Measurements from ENCODE around the gene SLC36A2. TPM values are rescaled to one million over a fixed set of nuclear protein-coding genes. Genes with fewer than 3 reads are reported as not detected.

The SLC36A2 gene
- total and polyA plus RNA-seq, 2 donors (not counting 1 experiment from before 2014, with no cell fraction given): not detected

DNA sequence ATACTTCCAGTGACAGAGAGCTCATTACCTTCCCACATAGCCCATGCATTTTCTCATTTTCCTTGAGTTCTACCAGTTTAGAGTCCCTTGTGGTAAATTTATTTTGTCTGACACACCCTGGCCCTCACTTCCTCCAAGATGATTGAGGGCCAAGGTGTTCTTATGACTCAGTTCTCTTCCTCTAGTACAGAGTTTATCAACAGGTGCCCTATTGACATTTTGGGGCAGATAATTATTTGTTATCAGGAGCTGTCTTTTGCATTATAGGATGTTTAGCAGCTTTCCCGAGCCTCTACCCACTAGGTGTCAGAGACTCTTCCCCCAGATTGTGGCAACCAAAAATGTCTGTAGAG is 50.9 kb downstream of the SLC36A2 start:
- no peak overlapping the region for H3K9ac ChIP-seq (ENCODE audit: insufficient read depth, low read length)
- no peak overlapping the region for H3K27ac ChIP-seq (ENCODE audit: insufficient read depth, low read length)
- H2AFZ ChIP-seq (ENCODE audit: low read length): no peak overlapping the region
- no peaks in the 10 kb centered on the region for H4K20me1 ChIP-seq (ENCODE audit: control insufficient read depth, extremely low read depth, insufficient read depth, low read length)
- TF ChIP-seq, protein P1, sequence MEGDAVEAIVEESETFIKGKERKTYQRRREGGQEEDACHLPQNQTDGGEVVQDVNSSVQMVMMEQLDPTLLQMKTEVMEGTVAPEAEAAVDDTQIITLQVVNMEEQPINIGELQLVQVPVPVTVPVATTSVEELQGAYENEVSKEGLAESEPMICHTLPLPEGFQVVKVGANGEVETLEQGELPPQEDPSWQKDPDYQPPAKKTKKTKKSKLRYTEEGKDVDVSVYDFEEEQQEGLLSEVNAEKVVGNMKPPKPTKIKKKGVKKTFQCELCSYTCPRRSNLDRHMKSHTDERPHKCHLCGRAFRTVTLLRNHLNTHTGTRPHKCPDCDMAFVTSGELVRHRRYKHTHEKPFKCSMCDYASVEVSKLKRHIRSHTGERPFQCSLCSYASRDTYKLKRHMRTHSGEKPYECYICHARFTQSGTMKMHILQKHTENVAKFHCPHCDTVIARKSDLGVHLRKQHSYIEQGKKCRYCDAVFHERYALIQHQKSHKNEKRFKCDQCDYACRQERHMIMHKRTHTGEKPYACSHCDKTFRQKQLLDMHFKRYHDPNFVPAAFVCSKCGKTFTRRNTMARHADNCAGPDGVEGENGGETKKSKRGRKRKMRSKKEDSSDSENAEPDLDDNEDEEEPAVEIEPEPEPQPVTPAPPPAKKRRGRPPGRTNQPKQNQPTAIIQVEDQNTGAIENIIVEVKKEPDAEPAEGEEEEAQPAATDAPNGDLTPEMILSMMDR (conservative IDR thresholded peaks at IDR 0.05 in 1 of 2, IDR thresholded peaks at IDR 0.05 in 1 of 2; ENCODE audit: low read depth in 1 of 2, low read length in 2 of 2): no peak
- TF ChIP-seq EZH2 (IDR thresholded peaks at IDR 0.05; ENCODE audit: low read length, missing control alignments): no peak
- no peak overlapping the region for H3K4me2 ChIP-seq (ENCODE audit: extremely low read depth, insufficient read depth, low read length)
- H3K27me3 ChIP-seq (ENCODE audit: control insufficient read depth, insufficient read depth, low read length): no peaks in the 10 kb centered on the region
- no peak for DNase-seq (ENCODE audit: low read depth in 2 of 2)
- no peak overlapping the region for H3K4me3 ChIP-seq (replicated peaks in 1 of 4; ENCODE audit: control extremely low read depth in 1 of 4, insufficient read depth in 1 of 4, low read depth in 3 of 4, low read length in 4 of 4)
- H3K4me1 ChIP-seq (ENCODE audit: control insufficient read depth, extremely low read depth, insufficient read depth, low read length): no peaks in the 10 kb centered on the region
- H3K79me2 ChIP-seq (ENCODE audit: control insufficient read depth, insufficient read depth, low read length): no peaks in the 10 kb centered on the region
- H3K36me3 ChIP-seq (ENCODE audit: control insufficient read depth, insufficient read depth, low read length): no peaks in the 10 kb centered on the region
- no peaks in the 10 kb centered on the region for H3K9me3 ChIP-seq (ENCODE audit: control insufficient read depth, insufficient read depth, low read depth, low read length)

DNA sequence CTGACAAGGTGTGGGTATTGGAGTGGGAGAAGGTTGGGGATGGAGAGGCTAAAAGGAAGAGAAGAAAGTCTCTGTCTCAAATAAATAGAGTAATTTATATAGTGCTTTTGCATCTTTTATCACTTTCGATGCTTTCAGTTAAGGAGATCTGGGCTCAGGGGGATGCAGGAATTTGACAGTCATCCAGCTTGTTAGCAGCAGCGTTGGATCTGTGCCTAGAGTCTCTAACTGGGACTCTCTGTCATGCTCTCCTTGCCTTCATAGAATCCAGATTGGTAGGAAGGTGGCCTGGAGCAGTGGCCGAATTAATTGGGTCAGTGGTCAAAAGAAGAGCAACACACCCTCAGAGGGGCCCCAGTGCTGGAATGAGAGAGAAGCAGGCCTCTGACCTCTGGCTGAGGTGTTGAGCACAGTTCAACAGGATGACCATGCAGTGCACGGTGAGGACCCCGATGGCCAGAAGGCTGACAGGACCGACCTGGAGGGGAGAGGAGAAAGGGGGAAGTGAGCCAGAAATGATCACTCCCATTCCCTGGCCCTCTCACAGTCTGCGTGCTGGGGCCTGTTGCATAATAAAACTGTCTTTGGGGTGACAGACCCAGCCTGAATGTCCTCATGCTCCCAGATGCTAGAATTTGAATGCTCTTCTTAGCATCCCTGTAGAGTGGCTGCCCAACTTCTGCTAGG is 51.4 kb downstream of the SLC36A2 start:
- DNase-seq (ENCODE audit: low read depth in 2 of 2): no peak
- Histone ChIP-seq H3K79me2 (ENCODE audit: control insufficient read depth, insufficient read depth, low read length) (no peaks in the 10 kb centered on the region), H3K27ac (ENCODE audit: insufficient read depth, low read length) (no peak overlapping the region), H3K9me3 (ENCODE audit: control insufficient read depth, insufficient read depth, low read depth, low read length) (no peaks in the 10 kb centered on the region), H3K27me3 (ENCODE audit: control insufficient read depth, insufficient read depth, low read length) (no peaks in the 10 kb centered on the region), H4K20me1 (ENCODE audit: control insufficient read depth, extremely low read depth, insufficient read depth, low read length) (no peaks in the 10 kb centered on the region), H3K4me3 (replicated peaks in 1 of 4; ENCODE audit: control extremely low read depth in 1 of 4, insufficient read depth in 1 of 4, low read depth in 3 of 4, low read length in 4 of 4) (no peak overlapping the region), H3K4me1 (ENCODE audit: control insufficient read depth, extremely low read depth, insufficient read depth, low read length) (no peaks in the 10 kb centered on the region), H3K36me3 (ENCODE audit: control insufficient read depth, insufficient read depth, low read length) (no peaks in the 10 kb centered on the region), H3K4me2 (ENCODE audit: extremely low read depth, insufficient read depth, low read length) (no peak overlapping the region), H2AFZ (ENCODE audit: low read length) (no peak overlapping the region), H3K9ac (ENCODE audit: insufficient read depth, low read length) (no peak overlapping the region)
- TF ChIP-seq, protein P1 (conservative IDR thresholded peaks at IDR 0.05 in 1 of 2, IDR thresholded peaks at IDR 0.05 in 1 of 2; ENCODE audit: low read depth in 1 of 2, low read length in 2 of 2): no peak
- TF ChIP-seq EZH2 (IDR thresholded peaks at IDR 0.05; ENCODE audit: low read length, missing control alignments): no peak

DNA sequence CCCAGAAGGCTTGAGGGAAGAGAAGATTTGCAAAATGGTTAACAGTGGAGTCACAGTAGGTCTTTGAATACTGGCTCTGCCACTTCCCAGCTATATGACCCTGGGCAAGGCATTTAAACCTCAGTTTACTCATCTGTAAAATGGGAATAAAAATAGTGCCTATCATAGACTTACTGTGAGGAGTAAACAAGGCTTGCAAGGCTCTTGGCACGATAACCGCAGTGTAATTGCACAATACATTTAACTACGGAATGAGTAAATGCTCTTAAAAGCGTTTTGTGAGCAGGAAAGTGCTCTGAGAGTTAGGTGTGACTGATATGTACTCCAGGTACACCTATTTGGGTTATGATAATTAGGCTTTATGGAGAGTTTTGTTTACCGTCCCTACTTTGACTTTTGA is 52.2 kb downstream of the SLC36A2 start:
- TF ChIP-seq, protein P1 (conservative IDR thresholded peaks at IDR 0.05 in 1 of 2, IDR thresholded peaks at IDR 0.05 in 1 of 2; ENCODE audit: low read depth in 1 of 2, low read length in 2 of 2): no peak
- TF ChIP-seq EZH2 (IDR thresholded peaks at IDR 0.05; ENCODE audit: low read length, missing control alignments): no peak
- Histone ChIP-seq H3K79me2 (ENCODE audit: control insufficient read depth, insufficient read depth, low read length) (no peaks in the 10 kb centered on the region), H3K27me3 (ENCODE audit: control insufficient read depth, insufficient read depth, low read length) (no peaks in the 10 kb centered on the region), H3K36me3 (ENCODE audit: control insufficient read depth, insufficient read depth, low read length) (no peaks in the 10 kb centered on the region), H3K9me3 (ENCODE audit: control insufficient read depth, insufficient read depth, low read depth, low read length) (no peaks in the 10 kb centered on the region), H3K27ac (ENCODE audit: insufficient read depth, low read length) (no peak overlapping the region), H3K4me3 (replicated peaks in 1 of 4; ENCODE audit: control extremely low read depth in 1 of 4, insufficient read depth in 1 of 4, low read depth in 3 of 4, low read length in 4 of 4) (no peak overlapping the region), H3K9ac (ENCODE audit: insufficient read depth, low read length) (no peak overlapping the region), H4K20me1 (ENCODE audit: control insufficient read depth, extremely low read depth, insufficient read depth, low read length) (no peaks in the 10 kb centered on the region), H2AFZ (ENCODE audit: low read length) (no peak overlapping the region), H3K4me1 (ENCODE audit: control insufficient read depth, extremely low read depth, insufficient read depth, low read length) (no peaks in the 10 kb centered on the region), H3K4me2 (ENCODE audit: extremely low read depth, insufficient read depth, low read length) (no peak overlapping the region)
- DNase-seq (ENCODE audit: low read depth in 2 of 2): peak in 1 of 2 donors; percentile 8
